ENCODE data around the gene MTUS2. TPM values are rescaled to one million over a fixed set of nuclear protein-coding genes. Genes with fewer than 3 reads are reported as not detected.
A peak's percentile ranks its signal among the peaks of the same experiment; 100 is the strongest.

MTUS2 gene
- total RNA-seq, 2 donors from 2014 or later: not detected

GRCh38 chr13:29527916-29528315 is 707.8 kb downstream of the MTUS2 start:
- Mint-ChIP-seq H3K27ac (no peak overlapping the region), H3K4me1 (ENCODE audit: low read depth in 2 of 2) (peaks cover 11 to 30% of the 10 kb centered on the region in 2 donors), H3K27me3 (no peaks in the 10 kb centered on the region), H3K9me3 (no peaks in the 10 kb centered on the region), H3K4me3 (no peak overlapping the region), H3K36me3 (peaks cover 15% of the 10 kb centered on the region)
- DNase-seq (ENCODE audit: low spot score): no peak
- ATAC-seq: no peak

GRCh38 chr13:29529754-29530153 is 709.6 kb downstream of the MTUS2 start:
- no peaks in the 10 kb centered on the region for H3K27me3 Mint-ChIP-seq
- peak overlapping the region; percentile 34 for H3K4me3 Mint-ChIP-seq
- no peak for DNase-seq (ENCODE audit: low spot score)
- H3K4me1 Mint-ChIP-seq (ENCODE audit: low read depth in 2 of 2): peaks cover 11 to 30% of the 10 kb centered on the region in 2 donors
- peak; percentile 77 to 78 for ATAC-seq
- H3K9me3 Mint-ChIP-seq: no peaks in the 10 kb centered on the region
- peak overlapping the region; percentile 53 to 62 for H3K27ac Mint-ChIP-seq
- H3K36me3 Mint-ChIP-seq: peaks cover 15% of the 10 kb centered on the region

- peaks cover 15% of the 10 kb centered on the region for H3K36me3 Mint-ChIP-seq
- peak overlapping the region in 1 of 2 donors; percentile 53 for H3K27ac Mint-ChIP-seq
- peaks cover 11 to 26% of the 10 kb centered on the region in 2 donors for H3K4me1 Mint-ChIP-seq (ENCODE audit: low read depth in 2 of 2)
- DNase-seq (ENCODE audit: low spot score) (no peak), ATAC-seq (no peak)
- H3K27me3 Mint-ChIP-seq: no peaks in the 10 kb centered on the region
- H3K9me3 Mint-ChIP-seq: no peaks in the 10 kb centered on the region
- H3K4me3 Mint-ChIP-seq: no peak overlapping the region
Observed at GRCh38 chr13:29530901-29531300, 710.8 kb downstream of the MTUS2 start.

- Mint-ChIP-seq H3K27ac (no peak overlapping the region), H3K4me3 (no peak overlapping the region), H3K9me3 (no peaks in the 10 kb centered on the region), H3K36me3 (peaks cover 19% of the 10 kb centered on the region), H3K4me1 (ENCODE audit: low read depth in 2 of 2) (peaks cover 11 to 26% of the 10 kb centered on the region in 2 donors), H3K27me3 (no peaks in the 10 kb centered on the region)
- no peak for ATAC-seq
- DNase-seq (ENCODE audit: low spot score): no peak
Observed at GRCh38 chr13:29532116-29532515, 712.0 kb downstream of the MTUS2 start.

GRCh38 chr13:29532821-29533220 is 712.7 kb downstream of the MTUS2 start:
- H3K27ac Mint-ChIP-seq: no peak overlapping the region
- H3K4me3 Mint-ChIP-seq: no peak overlapping the region
- H3K36me3 Mint-ChIP-seq: peaks cover 19% of the 10 kb centered on the region
- no peaks in the 10 kb centered on the region for H3K9me3 Mint-ChIP-seq
- no peak for DNase-seq (ENCODE audit: low spot score)
- ATAC-seq: no peak
- peaks cover 12 to 24% of the 10 kb centered on the region in 2 donors for H3K4me1 Mint-ChIP-seq (ENCODE audit: low read depth in 2 of 2)
- H3K27me3 Mint-ChIP-seq: no peaks in the 10 kb centered on the region

DNA sequence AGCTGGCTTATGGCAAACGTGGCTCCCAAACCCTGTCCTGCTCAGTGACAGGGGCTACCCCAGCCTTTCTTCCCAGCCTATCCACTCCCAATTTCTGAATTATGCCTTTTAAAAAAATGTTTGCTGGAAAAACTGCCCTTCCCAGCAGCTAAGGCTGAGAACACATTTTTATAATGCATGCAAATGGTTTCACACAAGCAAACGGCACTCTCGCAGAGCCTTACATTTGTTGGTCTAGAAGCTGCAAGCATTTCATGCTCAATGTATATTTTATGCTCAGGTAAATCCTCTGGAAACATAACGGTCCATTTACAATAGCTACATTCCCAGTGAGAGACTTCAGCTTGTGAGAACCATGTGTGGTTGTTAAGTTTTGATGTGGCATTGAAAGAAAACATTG is 713.9 kb downstream of the MTUS2 start:
- no peak for DNase-seq (ENCODE audit: low spot score)
- Mint-ChIP-seq H3K27me3 (no peaks in the 10 kb centered on the region), H3K36me3 (peaks cover 19% of the 10 kb centered on the region), H3K4me1 (ENCODE audit: low read depth in 2 of 2) (peaks cover 17 to 28% of the 10 kb centered on the region in 2 donors), H3K4me3 (no peak overlapping the region), H3K27ac (no peak overlapping the region), H3K9me3 (no peaks in the 10 kb centered on the region)
- no peak for ATAC-seq

DNA sequence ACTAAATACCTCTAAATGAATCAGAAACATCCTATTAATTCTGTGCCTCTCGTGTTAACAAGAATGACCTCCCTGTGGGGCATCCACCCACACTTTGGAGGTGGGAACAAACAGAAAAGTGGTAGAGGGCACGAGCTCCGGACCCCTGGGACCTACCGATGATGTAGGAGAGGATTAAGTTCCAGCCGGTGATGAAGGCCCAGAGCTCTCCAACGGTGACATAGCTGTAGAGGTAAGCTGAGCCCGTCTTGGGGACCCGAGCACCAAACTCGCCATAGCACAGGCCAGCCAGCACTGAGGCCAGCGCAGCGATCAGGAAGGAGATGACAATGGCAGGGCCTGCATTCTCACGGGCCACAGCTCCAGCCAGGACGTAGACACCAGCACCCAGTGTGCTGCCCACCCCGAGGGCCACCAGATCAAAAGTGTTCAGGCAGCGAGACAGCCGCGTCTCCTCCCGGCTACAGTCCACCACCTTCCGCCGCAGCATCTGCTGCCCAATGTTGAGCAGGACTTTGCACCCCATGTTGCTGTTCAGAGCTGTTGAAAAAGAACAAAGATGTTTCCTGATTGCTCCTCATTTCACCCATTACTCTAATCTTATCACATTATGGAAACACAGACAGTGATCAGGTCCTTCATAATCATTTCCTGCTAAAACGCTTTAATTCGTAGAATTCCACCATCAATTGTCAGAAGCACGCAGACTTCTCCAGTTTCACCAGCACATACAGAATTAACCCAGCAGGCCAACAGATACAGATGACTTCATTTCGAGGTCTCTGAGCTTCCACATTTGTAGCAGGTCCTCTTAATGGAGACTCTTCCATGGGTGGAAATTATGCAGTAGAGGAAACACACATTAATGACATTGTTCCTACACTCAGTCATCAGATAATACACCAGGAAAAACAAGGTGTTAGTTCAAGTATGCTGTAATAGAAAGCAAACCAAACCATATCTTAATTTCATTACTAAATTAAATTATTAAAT is 715.8 kb downstream of the MTUS2 start:
- Mint-ChIP-seq H3K27me3 (no peaks in the 10 kb centered on the region), H3K27ac (no peak overlapping the region), H3K36me3 (peaks cover 12% of the 10 kb centered on the region), H3K4me1 (ENCODE audit: low read depth in 2 of 2) (peaks cover 9 to 13% of the 10 kb centered on the region in 2 donors), H3K4me3 (no peak overlapping the region), H3K9me3 (no peaks in the 10 kb centered on the region)
- ATAC-seq (no peak), DNase-seq (ENCODE audit: low spot score) (no peak)

DNA sequence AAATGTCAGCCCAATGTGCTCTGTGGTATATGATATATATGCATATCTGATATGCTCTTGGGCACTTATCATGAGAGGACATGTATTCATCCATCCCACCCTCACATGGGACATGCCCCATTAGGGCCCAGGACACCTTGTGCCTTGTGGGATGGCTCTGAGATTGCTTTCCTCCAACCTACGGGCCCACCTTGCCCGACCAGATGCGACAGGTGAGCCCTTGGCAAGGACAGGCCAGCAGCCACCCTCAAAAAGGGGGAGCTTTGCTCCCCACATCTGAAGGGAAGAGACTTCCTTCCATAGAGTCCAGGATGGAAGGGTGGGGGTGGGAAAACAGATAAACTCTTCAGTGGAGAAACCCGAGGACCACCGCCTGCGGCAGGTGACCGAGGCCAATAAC is 716.7 kb downstream of the MTUS2 start:
- Mint-ChIP-seq H3K4me3 (no peak overlapping the region), H3K9me3 (no peaks in the 10 kb centered on the region), H3K4me1 (ENCODE audit: low read depth in 2 of 2) (peaks cover 14 to 15% of the 10 kb centered on the region in 2 donors), H3K27ac (no peak overlapping the region), H3K27me3 (no peaks in the 10 kb centered on the region), H3K36me3 (peaks cover 16% of the 10 kb centered on the region)
- no peak for ATAC-seq
- no peak for DNase-seq (ENCODE audit: low spot score)

- H3K9me3 Mint-ChIP-seq: no peaks in the 10 kb centered on the region
- no peak overlapping the region for H3K27ac Mint-ChIP-seq
- H3K27me3 Mint-ChIP-seq: no peaks in the 10 kb centered on the region
- ATAC-seq (no peak), DNase-seq (ENCODE audit: low spot score) (no peak)
- no peak overlapping the region for H3K4me3 Mint-ChIP-seq
- peaks cover 12% of the 10 kb centered on the region for H3K36me3 Mint-ChIP-seq
- H3K4me1 Mint-ChIP-seq (ENCODE audit: low read depth in 2 of 2): peaks cover 14 to 15% of the 10 kb centered on the region in 2 donors
Observed at GRCh38 chr13:29537736-29538651, 717.9 kb downstream of the MTUS2 start.

- no peaks in the 10 kb centered on the region for H3K27me3 Mint-ChIP-seq
- no peaks in the 10 kb centered on the region for H3K9me3 Mint-ChIP-seq
- peaks cover 12% of the 10 kb centered on the region for H3K36me3 Mint-ChIP-seq
- ATAC-seq (no peak), DNase-seq (ENCODE audit: low spot score) (no peak)
- H3K4me3 Mint-ChIP-seq: no peak overlapping the region
- H3K4me1 Mint-ChIP-seq (ENCODE audit: low read depth in 2 of 2): peaks cover 18 to 20% of the 10 kb centered on the region in 2 donors
- no peak overlapping the region for H3K27ac Mint-ChIP-seq
Observed at GRCh38 chr13:29538652-29539040, 718.5 kb downstream of the MTUS2 start.

DNA sequence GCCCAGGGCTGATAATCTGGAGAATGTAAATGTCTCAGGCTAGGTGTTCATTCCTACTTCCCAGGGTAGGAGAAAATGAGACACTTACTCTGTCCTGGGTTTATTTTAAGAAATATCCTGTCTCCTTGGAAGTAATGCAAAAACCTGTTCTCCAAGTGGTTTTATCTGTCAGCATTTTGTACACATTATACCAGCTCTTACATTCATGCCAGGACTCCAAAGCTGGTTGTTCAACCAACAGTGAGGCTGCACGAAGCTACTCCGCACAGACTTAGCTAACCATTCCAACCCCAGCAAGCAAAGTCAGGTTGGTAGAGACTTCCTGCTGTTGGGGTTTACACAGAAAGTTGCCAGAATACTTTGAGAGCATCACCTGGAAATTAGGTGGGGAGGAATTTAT is 719.7 kb downstream of the MTUS2 start:
- H3K4me1 Mint-ChIP-seq (ENCODE audit: low read depth in 2 of 2): peaks cover 18 to 23% of the 10 kb centered on the region in 2 donors
- no peaks in the 10 kb centered on the region for H3K9me3 Mint-ChIP-seq
- no peaks in the 10 kb centered on the region for H3K27me3 Mint-ChIP-seq
- H3K27ac Mint-ChIP-seq: no peak overlapping the region
- no peak for ATAC-seq
- H3K36me3 Mint-ChIP-seq: peaks cover 12% of the 10 kb centered on the region
- no peak for DNase-seq (ENCODE audit: low spot score)
- no peak overlapping the region for H3K4me3 Mint-ChIP-seq

DNA sequence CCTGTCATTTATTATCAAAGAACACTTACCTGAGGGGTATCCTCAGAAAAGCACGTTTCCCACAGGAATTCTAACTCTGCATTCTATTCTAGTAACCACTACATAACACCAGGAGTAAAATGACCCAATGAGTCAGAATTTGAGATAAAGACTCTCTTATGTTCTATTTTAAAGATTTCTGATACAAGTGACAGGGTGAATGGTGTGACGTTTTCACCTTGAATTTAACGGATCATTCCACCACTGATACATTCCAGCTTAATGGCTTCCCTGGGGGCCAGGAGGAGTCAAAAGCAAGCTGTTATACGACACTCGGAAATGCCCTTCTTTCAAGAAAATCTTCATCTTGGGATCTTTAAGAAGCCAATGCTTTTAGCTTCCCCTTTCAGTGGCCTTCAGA is 720.2 kb downstream of the MTUS2 start:
- DNase-seq (ENCODE audit: low spot score) (no peak), ATAC-seq (no peak)
- no peak overlapping the region for H3K27ac Mint-ChIP-seq
- peaks cover 12% of the 10 kb centered on the region for H3K36me3 Mint-ChIP-seq
- no peaks in the 10 kb centered on the region for H3K27me3 Mint-ChIP-seq
- H3K4me1 Mint-ChIP-seq (ENCODE audit: low read depth in 2 of 2): peaks cover 18 to 23% of the 10 kb centered on the region in 2 donors
- no peak overlapping the region for H3K4me3 Mint-ChIP-seq
- no peaks in the 10 kb centered on the region for H3K9me3 Mint-ChIP-seq

- no peaks in the 10 kb centered on the region for H3K9me3 Mint-ChIP-seq
- H3K27ac Mint-ChIP-seq: peak overlapping the region in 1 of 2 donors; percentile 8
- no peak overlapping the region for H3K4me3 Mint-ChIP-seq
- no peak for ATAC-seq
- no peak for DNase-seq (ENCODE audit: low spot score)
- H3K36me3 Mint-ChIP-seq: peaks cover 12% of the 10 kb centered on the region
- H3K27me3 Mint-ChIP-seq: no peaks in the 10 kb centered on the region
- H3K4me1 Mint-ChIP-seq (ENCODE audit: low read depth in 2 of 2): peaks cover 18 to 23% of the 10 kb centered on the region in 2 donors
Observed at GRCh38 chr13:29540799-29541198, 720.7 kb downstream of the MTUS2 start.
